ENCODE results near the gene ROGDI. TPM values are rescaled to one million over a fixed set of nuclear protein-coding genes. Genes with fewer than 3 reads are reported as not detected.

The ROGDI gene
- total and polyA plus RNA-seq, 9 of the 15 experiments (the other 6 are each of a cell fraction or from before 2014, with no cell fraction given): 0.97 to 37.3 (median 16.5) TPM

GRCh38 chr16:4826980-4827379, 24.5 kb upstream of the ROGDI start:
- intact Hi-C loops (cut with micrococcal nuclease): no loop called here
- Histone ChIP-seq H3K9ac (ENCODE audit: insufficient read depth in 1 of 2, low read depth in 2 of 2, low read length in 2 of 2) (no peak overlapping the region), H3K27ac (ENCODE audit: extremely low read depth, low read depth, low read length) (no peak overlapping the region), H3K4me2 (ENCODE audit: insufficient read depth, low read length) (no peak overlapping the region), H3K9me1 (ENCODE audit: control insufficient read depth, insufficient read depth, low read length) (no peaks in the 10 kb centered on the region), H3K27me3 (ENCODE audit: control insufficient read depth in 2 of 2, insufficient read depth in 2 of 2, low read length in 2 of 2) (no peaks in the 10 kb centered on the region), H3K79me2 (ENCODE audit: control insufficient read depth, insufficient read depth, low read length) (no peaks in the 10 kb centered on the region), H3K4me3 (no peak overlapping the region), H2AFZ (ENCODE audit: low read depth, low read length) (no peak overlapping the region), H3K36me3 (ENCODE audit: control insufficient read depth, insufficient read depth, low read length) (peaks cover 89% of the 10 kb centered on the region), H3K9me3 (replicated peaks; ENCODE audit: control insufficient read depth, insufficient read depth, low read depth, low read length) (no peaks in the 10 kb centered on the region), H4K20me1 (replicated peaks; ENCODE audit: control insufficient read depth, insufficient read depth, low read length) (no peaks in the 10 kb centered on the region), H3K4me1 (replicated peaks in 1 of 2; ENCODE audit: control insufficient read depth in 2 of 2, insufficient read depth in 2 of 2, low read length in 2 of 2) (no peaks in the 10 kb centered on the region)
- ChIA-PET POLR2A (interaction anchor here (1.0 to 1.1 kb wide), 2 partner anchors 9 to 15 kb away, joined by 3 read pairs; no protein-coding TSS in a partner anchor), CTCF (ENCODE audit: low intra/inter-chr PET ratio) (no interaction called here)
- TF ChIP-seq BCOR (IDR thresholded peaks at IDR 0.05): no peak
- BruUV-seq (replicated peaks): no TSS peak
- WGBS (ENCODE audit: insufficient coverage, low coverage, missing lambda C conversion rate): 98% methylated on average over 10 of the region's 10 CpGs
- no peak for ATAC-seq
- in situ Hi-C loops (cut with MboI): no loop called here
- no peak for FAIRE-seq
- no peak for DNase-seq (ENCODE audit: extremely low read depth in 1 of 4, low spot score in 3 of 4)

- Histone ChIP-seq H3K79me2 (ENCODE audit: control insufficient read depth, insufficient read depth, low read length) (no peaks in the 10 kb centered on the region), H3K4me2 (ENCODE audit: insufficient read depth, low read length) (no peak overlapping the region), H2AFZ (ENCODE audit: low read depth, low read length) (no peak overlapping the region), H3K27me3 (ENCODE audit: control insufficient read depth in 2 of 2, insufficient read depth in 2 of 2, low read length in 2 of 2) (no peaks in the 10 kb centered on the region), H3K36me3 (ENCODE audit: control insufficient read depth, insufficient read depth, low read length) (peaks cover 89% of the 10 kb centered on the region), H3K9me1 (ENCODE audit: control insufficient read depth, insufficient read depth, low read length) (no peaks in the 10 kb centered on the region), H4K20me1 (replicated peaks; ENCODE audit: control insufficient read depth, insufficient read depth, low read length) (no peaks in the 10 kb centered on the region), H3K9ac (ENCODE audit: insufficient read depth in 1 of 2, low read depth in 2 of 2, low read length in 2 of 2) (no peak overlapping the region), H3K9me3 (replicated peaks; ENCODE audit: control insufficient read depth, insufficient read depth, low read depth, low read length) (no peaks in the 10 kb centered on the region), H3K4me3 (no peak overlapping the region), H3K4me1 (replicated peaks in 1 of 2; ENCODE audit: control insufficient read depth in 2 of 2, insufficient read depth in 2 of 2, low read length in 2 of 2) (no peaks in the 10 kb centered on the region), H3K27ac (ENCODE audit: extremely low read depth, low read depth, low read length) (no peak overlapping the region)
- ChIA-PET POLR2A (interaction anchor here (1.0 to 1.6 kb wide), 3 partner anchors 10 to 18 kb away, joined by 3 to 5 read pairs (median 3); no protein-coding TSS in a partner anchor), CTCF (ENCODE audit: low intra/inter-chr PET ratio) (no interaction called here)
- intact Hi-C loops (cut with micrococcal nuclease): no loop called here
- DNase-seq (ENCODE audit: extremely low read depth in 1 of 4, low spot score in 3 of 4): no peak
- ATAC-seq: no peak
- FAIRE-seq: no peak
- in situ Hi-C loops (cut with MboI): no loop called here
- WGBS (ENCODE audit: insufficient coverage, low coverage, missing lambda C conversion rate): 80% methylated on average over 4 of the region's 4 CpGs
- no TSS peak for BruUV-seq (replicated peaks)
- TF ChIP-seq ZNF764 (CRISPR knock-in tag; IDR thresholded peaks at IDR 0.05; ENCODE audit: low read depth): no peak
- no peak for TF ChIP-seq CEBPB (tag; IDR thresholded peaks at IDR 0.05)
- TF ChIP-seq ARID4B (CRISPR knock-in tag; IDR thresholded peaks at IDR 0.05): no peak
- TF ChIP-seq ATF3 (IDR thresholded peaks at IDR 0.05): no peak
- no peak for TF ChIP-seq ATF3 (CRISPR knock-in tag; conservative IDR thresholded peaks at IDR 0.05)
- no peak for TF ChIP-seq ZBTB7A (IDR thresholded peaks at IDR 0.05; ENCODE audit: borderline replicate concordance, control insufficient read depth, low read depth, low read length)
- no peak for TF ChIP-seq ZC3H11A (IDR thresholded peaks at IDR 0.05; ENCODE audit: low read depth, low read length)
- TF ChIP-seq ATF2 (CRISPR knock-in tag; IDR thresholded peaks at IDR 0.05): no peak
These were observed 24.1 kb upstream of the ROGDI start for GRCh38 chr16:4826526-4826925.

Data from K562 (cell line).